ENCODE results near the gene ITGB8.

The ITGB8 gene

GRCh38 chr7:20340839-20341238 lies 10.1 kb downstream of the ITGB8 start:
- no peak overlapping the region for H3K27ac ChIP-seq
- TF ChIP-seq ZFX (IDR thresholded peaks at IDR 0.05) (no peak), CTCF (conservative IDR thresholded peaks at IDR 0.05) (no peak)

GRCh38 chr7:20343205-20343604 lies 12.5 kb downstream of the ITGB8 start:
- TF ChIP-seq ZFX (IDR thresholded peaks at IDR 0.05) (no peak), CTCF (conservative IDR thresholded peaks at IDR 0.05) (peak; percentile 49)
- no peak overlapping the region for H3K27ac ChIP-seq

GRCh38 chr7:20343941-20344340 lies 13.2 kb downstream of the ITGB8 start:
- H3K27ac ChIP-seq, result no peak overlapping the region
- no peak for TF ChIP-seq ZFX (IDR thresholded peaks at IDR 0.05)
- no peak for TF ChIP-seq CTCF (conservative IDR thresholded peaks at IDR 0.05)

- no peak for TF ChIP-seq ZFX (IDR thresholded peaks at IDR 0.05)
- TF ChIP-seq CTCF (conservative IDR thresholded peaks at IDR 0.05), result no peak
- no peak overlapping the region for H3K27ac ChIP-seq
Measured at GRCh38 chr7:20344396-20344795, 13.7 kb downstream of the ITGB8 start.

- TF ChIP-seq ZFX (IDR thresholded peaks at IDR 0.05), result no peak
- no peak; the same call in 1 of the 2 replicates for TF ChIP-seq CTCF (conservative IDR thresholded peaks at IDR 0.05)
- H3K27ac ChIP-seq, result no peak overlapping the region
Measured at GRCh38 chr7:20346577-20346976, 15.9 kb downstream of the ITGB8 start.

GRCh38 chr7:20347680-20348079 lies 17.0 kb downstream of the ITGB8 start:
- TF ChIP-seq ZFX (IDR thresholded peaks at IDR 0.05), result no peak
- TF ChIP-seq CTCF (conservative IDR thresholded peaks at IDR 0.05), result no peak

GRCh38 chr7:20348125-20348807 lies 17.6 kb downstream of the ITGB8 start:
- no peak overlapping the region for H3K27ac ChIP-seq
- TF ChIP-seq ZFX (IDR thresholded peaks at IDR 0.05), result no peak
- no peak for TF ChIP-seq CTCF (conservative IDR thresholded peaks at IDR 0.05)

More at GRCh38 chr7:20347680-20348079, 17.0 kb downstream of the ITGB8 start:
- H3K27ac ChIP-seq, result no peak overlapping the region

Measured in C4-2B (cell line).